Stimulated activated naive CD8-positive, alpha-beta T cell treated with anti-CD3 and anti-CD28 coated beads, Interleukin-15, amount 100 ng/mL, for 72 hours (primary cell): ENCODE data around the gene NAT10.
A peak's percentile ranks its signal among the peaks of the same experiment; 100 is the strongest.
"Not testable (repeated sequence)": the region's sequence is repeated elsewhere in the genome, so short reads cannot be mapped to it uniquely, and the experiment has no call there.

Experiments
- ATAC-seq: fragments of 150-1000 bp; cut with Tn5 transposase; 2 replicates; pipeline ENCODE4 v1.10.0; 2021; ENCODE audit warnings: mild to moderate bottlenecking, moderate library complexity
- DNase-seq, 2 donors: peaks; one replicate each; pipeline ENCODE4 v3.0.0; 2021 to 2022
- H3K27ac Mint-ChIP-seq, 2 donors: one replicate each; pipeline ENCODE4 v1.8.0; 2022; ENCODE audit warnings: mild to moderate bottlenecking in 2 of 2, mixed read lengths in 2 of 2, moderate library complexity in 2 of 2
- H3K27me3 Mint-ChIP-seq: one replicate; pipeline ENCODE4 v1.8.0; 2022; ENCODE audit warnings: mixed read lengths
- H3K4me1 Mint-ChIP-seq: one replicate; pipeline ENCODE4 v1.8.0; 2022; ENCODE audit warnings: mild to moderate bottlenecking, mixed read lengths
- H3K4me3 Mint-ChIP-seq, 2 donors: one replicate each; pipeline ENCODE4 v1.8.0; 2022; ENCODE audit warnings: mild to moderate bottlenecking in 2 of 2, mixed read lengths in 2 of 2, moderate library complexity in 1 of 2
- H3K9me3 Mint-ChIP-seq, 2 donors: one replicate each; pipeline ENCODE4 v1.8.0; 2022; ENCODE audit warnings: mixed read lengths in 2 of 2

The NAT10 gene

DNA sequence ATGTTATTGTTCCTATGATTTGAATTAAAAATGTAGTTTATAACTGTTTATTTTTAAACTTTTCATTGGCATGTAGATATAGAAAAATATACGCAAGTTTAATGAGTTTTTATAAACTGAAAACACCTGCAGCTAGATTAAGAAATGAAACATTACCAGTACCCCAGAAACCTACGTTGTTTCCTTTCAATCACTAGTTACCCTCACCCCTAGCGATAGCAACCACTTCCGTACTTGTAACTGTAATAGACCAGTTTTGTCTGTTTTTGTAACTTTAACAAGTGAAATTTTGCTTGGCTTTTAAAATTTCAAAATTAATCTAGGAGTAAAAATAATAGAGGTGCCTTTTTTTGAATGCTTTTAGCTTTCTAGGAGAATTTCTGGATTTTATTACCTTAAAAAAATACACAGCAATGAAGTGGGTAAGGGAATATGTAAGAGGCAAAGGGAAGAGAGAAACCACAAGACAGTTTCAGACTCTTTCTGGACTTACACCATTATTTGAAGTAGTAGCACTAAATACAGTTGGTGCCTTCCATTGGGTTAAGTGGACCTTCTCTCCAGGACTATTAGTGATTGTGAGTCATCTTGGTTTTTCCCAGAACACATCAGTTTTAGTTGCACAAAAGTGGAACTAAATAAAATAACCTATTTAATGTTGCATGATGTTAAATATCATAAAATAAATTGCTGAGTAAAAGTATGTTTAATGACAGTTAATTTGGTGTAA, 18.7 kb upstream of the NAT10 start:
- peak; percentile 80 for ATAC-seq
- Mint-ChIP-seq H3K4me1 (peaks cover 13% of the 10 kb centered on the region), H3K27me3 (no peaks in the 10 kb centered on the region), H3K27ac (peak overlapping the region in 1 of 2 donors; percentile 88), H3K4me3 (peak overlapping the region in 1 of 2 donors; percentile 15), H3K9me3 (no peaks in the 10 kb centered on the region)
- no peak for DNase-seq

DNA sequence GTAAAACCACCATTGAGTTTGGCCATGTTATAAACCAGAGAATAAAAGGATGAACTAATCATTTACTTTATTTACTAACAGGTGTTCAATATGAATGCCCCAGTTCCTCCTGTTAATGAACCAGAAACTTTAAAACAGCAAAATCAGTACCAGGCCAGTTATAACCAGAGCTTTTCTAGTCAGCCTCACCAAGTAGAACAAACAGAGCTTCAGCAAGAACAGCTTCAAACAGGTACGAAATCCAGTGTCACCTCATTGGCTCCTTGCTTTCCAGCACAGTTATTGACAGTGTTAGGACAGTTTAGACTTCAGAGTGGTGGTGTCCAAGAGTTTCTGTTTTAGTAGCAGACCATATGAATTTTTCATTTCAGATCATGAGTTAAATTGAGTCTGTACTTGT, 13.6 kb upstream of the NAT10 start:
- no peak for DNase-seq
- ATAC-seq: no peak
- Mint-ChIP-seq H3K4me3 (no peak overlapping the region), H3K4me1 (no peaks in the 10 kb centered on the region), H3K9me3 (no peaks in the 10 kb centered on the region), H3K27me3 (no peaks in the 10 kb centered on the region), H3K27ac (no peak overlapping the region)

DNA sequence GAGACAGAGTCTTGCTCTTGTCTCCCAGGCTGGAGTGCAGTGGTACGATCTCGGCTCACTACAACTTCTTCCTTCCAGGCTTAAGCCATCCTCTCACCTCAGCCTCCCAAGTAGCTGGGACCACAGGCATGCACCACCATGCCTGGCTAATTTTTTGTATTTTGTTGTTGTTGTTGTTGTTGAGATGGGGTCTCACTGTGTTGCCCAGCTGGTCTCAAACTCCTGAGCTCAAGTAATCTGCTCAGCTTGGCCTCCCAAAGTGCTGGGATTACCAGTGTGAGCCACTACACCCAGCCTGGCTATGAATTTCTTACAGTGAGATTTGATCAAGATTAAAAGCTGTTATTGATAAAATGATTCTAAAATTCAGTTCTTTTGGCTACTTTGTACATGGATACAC, 10.5 kb upstream of the NAT10 start:
- not testable (repeated sequence) for ATAC-seq, H3K4me3 Mint-ChIP-seq, H3K9me3 Mint-ChIP-seq, DNase-seq, H3K27me3 Mint-ChIP-seq, H3K4me1 Mint-ChIP-seq
- peak overlapping the region in 1 of 2 donors; percentile 4 for H3K27ac Mint-ChIP-seq

DNA sequence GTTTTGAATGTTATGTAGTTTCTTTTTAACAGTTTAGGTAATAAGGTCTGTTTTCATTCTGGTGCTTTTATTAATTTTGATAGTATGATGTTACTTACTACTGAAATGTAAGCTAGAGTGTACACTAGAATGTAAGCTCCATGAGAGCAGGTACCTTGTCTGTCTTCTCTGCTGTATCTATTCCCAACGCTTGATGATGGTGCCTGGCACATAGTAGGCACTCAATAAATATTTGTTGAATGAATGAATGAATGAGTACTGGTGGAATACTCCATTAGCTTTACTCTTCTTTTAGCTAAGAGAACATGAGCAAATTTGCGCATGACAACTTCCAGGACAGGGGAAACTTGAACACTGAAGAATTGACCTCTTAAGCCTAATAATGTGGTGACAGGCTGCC, 6.6 kb upstream of the NAT10 start:
- Mint-ChIP-seq H3K27ac (peak overlapping the region in 1 of 2 donors; percentile 88), H3K4me1 (peaks cover 2% of the 10 kb centered on the region), H3K27me3 (no peaks in the 10 kb centered on the region), H3K4me3 (no peak overlapping the region), H3K9me3 (no peaks in the 10 kb centered on the region)
- ATAC-seq (no peak), DNase-seq (no peak)

DNA sequence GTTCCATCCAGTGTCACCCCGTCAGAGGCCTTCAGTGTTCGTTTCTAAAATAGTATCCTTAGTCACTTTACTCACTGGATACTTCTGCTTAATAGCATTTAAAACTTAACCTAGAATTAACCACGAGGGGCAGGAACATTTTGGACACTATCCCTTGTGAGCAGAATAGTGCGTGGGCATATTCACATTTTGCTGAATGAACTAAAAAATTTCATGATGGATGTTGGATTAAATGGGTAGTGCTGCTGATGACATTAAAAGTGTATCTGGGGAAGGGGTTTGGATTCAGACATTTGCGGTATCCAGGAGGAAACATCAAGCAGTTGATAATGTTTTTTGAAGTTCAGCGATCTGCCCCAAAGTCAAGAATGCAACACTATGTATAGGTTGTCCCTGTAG, 750 bp upstream of the NAT10 start:
- Mint-ChIP-seq H3K9me3 (no peaks in the 10 kb centered on the region), H3K4me1 (peaks cover 47% of the 10 kb centered on the region), H3K27me3 (no peaks in the 10 kb centered on the region), H3K27ac (peak overlapping the region; percentile 98 to 99), H3K4me3 (peak overlapping the region; percentile 94 to 98)
- ATAC-seq (no peak), DNase-seq (no peak)

DNA sequence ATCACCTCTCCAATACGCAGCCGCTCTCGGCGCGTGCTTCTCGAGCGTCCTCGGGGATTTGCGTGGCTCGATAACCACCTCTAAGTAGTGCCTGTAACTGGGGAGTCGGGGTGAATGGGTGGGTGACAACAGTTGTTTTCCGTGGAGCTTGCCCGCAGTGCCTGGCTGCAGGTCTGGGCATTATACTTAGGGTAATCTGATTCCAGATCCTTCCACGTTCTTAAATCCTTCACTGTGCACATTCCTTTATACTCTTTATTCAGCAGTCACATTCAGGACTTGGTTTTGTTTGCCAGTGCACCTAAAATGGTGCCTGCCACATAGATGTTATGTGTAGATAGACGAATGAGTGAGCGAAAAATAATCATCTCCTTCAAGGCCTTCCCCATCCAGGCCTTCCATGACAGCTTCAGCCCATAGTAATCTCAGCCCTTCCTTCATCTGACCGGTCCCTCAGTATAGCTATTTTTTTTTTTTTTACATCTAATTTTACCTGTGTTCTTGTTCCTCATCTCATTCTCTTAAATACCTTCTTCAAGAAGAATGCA, 602 bp downstream of the NAT10 start:
- no peak for DNase-seq
- Mint-ChIP-seq H3K4me1 (peaks cover 53% of the 10 kb centered on the region), H3K4me3 (peak overlapping the region; percentile 94 to 98), H3K9me3 (no peaks in the 10 kb centered on the region), H3K27me3 (no peaks in the 10 kb centered on the region), H3K27ac (peak overlapping the region; percentile 98 to 99)
- ATAC-seq: no peak

DNA sequence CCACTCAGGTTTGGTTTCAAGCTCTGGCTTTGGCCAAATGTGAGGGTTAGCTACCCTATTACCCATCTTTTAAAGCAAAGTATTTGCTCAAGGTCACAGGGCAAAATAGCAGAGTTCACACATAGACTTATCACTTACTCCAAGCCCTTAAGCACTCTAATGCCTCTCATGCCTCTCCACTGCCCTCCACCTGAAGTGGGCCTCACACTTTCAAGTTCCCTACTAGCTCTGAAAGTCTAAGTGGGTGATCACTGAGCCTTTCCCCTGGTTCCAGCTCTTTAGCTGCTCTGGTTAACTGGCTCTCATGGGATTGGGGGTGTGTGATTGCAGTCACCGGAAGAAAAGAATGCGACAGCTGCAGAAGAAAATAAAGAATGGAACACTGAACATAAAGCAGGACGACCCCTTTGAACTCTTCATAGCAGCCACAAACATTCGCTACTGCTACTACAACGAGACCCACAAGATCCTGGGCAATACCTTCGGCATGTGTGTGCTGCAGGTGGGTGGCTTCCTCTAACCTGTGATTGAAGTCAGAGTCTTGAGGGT, 6.4 kb downstream of the NAT10 start:
- Mint-ChIP-seq H3K4me1 (peaks cover 40% of the 10 kb centered on the region), H3K27me3 (no peaks in the 10 kb centered on the region), H3K27ac (peak overlapping the region in 1 of 2 donors; percentile 45), H3K9me3 (no peaks in the 10 kb centered on the region), H3K4me3 (no peak overlapping the region)
- ATAC-seq (no peak), DNase-seq (no peak)

DNA sequence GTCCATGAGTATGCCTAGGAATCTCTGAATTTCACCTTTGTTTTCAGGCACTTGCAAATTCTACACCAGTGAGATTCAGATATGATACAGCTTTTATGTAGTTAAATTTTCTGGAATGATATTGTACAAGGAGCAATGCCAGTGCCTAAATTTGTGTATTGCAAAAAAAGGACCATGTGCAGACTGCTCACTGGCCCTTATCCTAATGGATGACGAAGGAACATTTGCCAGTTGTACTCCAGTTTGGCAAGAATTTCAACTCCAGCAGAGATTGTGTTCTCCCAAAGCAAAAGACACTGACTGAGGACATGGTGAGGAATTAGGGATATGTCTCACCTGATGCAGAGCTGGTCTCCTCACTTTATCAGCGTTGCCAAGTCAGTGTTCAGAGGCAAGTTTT, 8.6 kb downstream of the NAT10 start:
- Mint-ChIP-seq H3K27me3 (no peaks in the 10 kb centered on the region), H3K9me3 (no peaks in the 10 kb centered on the region), H3K4me1 (peaks cover 21% of the 10 kb centered on the region), H3K27ac (no peak overlapping the region), H3K4me3 (no peak overlapping the region)
- DNase-seq (no peak), ATAC-seq (no peak)

DNA sequence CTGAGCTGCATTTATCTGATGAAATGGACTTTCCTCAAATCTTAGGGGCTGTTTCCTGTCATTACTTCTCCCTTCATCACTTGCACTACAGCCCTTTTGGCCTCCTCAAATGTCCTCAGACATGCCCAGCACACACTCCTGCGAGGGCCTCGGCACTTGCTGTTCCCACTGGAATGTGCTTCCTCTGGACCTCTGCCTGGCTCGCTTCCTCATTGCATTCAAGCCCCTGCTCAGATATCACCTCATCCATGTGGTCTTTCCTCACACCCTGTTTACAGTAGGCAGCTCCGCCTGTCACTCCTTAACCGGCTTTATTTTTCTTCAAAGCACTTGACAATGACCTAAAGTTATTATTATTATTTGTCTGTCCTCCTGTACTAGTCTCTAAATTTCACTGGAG, 9.0 kb downstream of the NAT10 start:
- ATAC-seq: no peak
- no peak overlapping the region for H3K27ac Mint-ChIP-seq

DNA sequence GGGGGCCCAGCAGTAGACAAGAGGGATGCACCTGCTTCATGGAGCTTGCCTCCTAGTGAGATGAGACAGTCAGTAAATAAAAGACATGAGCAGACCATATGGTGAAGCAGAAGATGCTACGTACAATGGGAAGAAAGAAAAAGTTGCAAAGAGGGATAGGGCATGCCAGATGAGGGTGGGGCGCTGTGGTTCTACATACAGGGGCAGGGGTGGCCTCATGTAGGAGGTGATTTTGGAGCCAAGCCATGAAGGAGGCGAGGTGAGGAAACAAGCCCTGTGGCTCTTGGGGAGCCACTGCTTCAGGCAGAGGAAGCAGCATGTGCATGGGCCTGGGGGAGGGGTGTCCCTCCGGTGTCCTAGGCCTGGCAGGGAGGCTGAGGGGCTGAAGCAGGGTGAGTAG, 15.2 kb downstream of the NAT10 start:
- DNase-seq (no peak), ATAC-seq (no peak)
- Mint-ChIP-seq H3K4me1 (no peaks in the 10 kb centered on the region), H3K9me3 (no peaks in the 10 kb centered on the region), H3K27ac (peak overlapping the region in 1 of 2 donors; percentile 51), H3K4me3 (no peak overlapping the region), H3K27me3 (no peaks in the 10 kb centered on the region)

More for the DNA sequence above, 9.0 kb downstream of the NAT10 start:
- Mint-ChIP-seq H3K4me3 (no peak overlapping the region), H3K9me3 (no peaks in the 10 kb centered on the region), H3K4me1 (peaks cover 16% of the 10 kb centered on the region), H3K27me3 (no peaks in the 10 kb centered on the region)
- DNase-seq: no peak

DNA sequence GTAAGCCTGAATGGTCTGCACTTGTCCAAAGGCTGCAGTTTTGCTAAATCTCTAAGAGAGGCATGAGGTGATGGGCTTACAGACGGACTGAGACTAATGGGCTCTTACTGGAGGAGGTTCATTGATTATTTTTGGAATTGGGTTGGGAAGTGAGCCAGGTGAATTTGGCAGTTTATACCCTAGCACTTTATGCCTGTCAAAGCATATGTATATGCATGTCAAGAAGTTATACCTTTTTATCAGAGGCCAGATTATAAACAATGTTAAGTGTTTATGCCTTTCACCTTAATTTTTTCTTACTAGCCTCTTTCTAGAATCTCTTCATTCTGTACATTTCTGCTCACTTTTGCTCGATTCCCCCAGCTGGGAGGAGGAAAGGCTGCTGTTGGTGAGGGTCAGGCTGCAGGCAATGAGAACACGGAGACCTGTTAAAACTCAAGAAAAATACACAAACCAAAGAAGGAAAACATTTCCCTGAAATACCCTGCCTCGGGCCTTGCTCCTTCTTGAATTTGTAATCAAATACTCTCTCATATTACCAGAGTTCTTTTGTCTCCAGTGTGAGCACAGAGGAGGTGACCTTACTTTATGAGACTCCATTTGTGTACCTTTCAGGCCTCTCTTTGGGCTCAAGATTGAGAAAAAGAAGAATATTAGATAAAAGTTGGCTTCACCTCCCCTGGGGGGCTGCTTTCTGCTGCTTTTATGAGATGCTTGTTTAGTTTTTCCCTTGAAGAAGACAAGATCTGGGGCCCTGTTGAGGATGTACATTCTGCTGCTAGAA, 19.6 kb downstream of the NAT10 start:
- Mint-ChIP-seq H3K27ac (peak overlapping the region in 1 of 2 donors; percentile 69), H3K27me3 (no peaks in the 10 kb centered on the region), H3K4me3 (no peak overlapping the region), H3K9me3 (no peaks in the 10 kb centered on the region), H3K4me1 (no peaks in the 10 kb centered on the region)
- no peak for ATAC-seq
- DNase-seq: no peak

DNA sequence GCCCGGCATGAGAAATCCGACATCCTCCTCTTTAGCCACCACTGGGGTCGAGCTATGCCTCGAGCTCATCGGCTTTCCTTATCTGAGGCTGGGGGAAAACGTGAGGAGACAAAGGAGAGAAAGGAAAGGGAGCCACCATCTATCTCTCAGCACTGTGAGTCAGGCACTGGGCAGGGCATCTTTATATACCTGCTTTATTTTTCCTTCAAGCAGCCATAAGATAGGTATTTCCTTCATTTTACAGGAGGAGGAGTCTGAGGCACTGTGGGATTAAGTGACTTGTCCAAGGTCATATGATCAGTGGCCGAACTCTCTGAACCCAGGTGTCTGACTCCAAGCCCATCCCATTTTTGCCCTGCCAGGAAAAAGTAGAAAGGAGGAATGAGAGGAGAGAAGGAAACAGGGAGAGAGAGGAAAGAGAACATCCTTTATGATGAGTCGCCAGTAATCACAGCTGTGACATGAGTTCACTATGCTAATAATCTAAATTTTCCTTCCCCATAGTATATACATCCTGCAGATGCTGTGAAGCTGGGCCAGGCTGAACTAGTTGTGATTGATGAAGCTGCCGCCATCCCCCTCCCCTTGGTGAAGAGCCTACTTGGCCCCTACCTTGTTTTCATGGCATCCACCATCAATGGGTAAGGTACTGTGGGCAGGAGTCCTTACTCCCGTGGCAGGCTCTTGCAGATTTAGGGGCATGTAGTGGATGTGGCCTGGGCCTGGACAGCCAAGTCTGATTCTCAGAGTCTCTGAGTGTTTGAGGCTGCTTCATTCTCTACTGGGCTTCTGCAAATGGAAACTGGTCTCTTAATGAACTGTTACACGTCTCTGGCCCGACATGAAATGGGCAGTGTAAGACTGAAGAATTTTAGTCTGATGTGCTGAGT, 21.8 kb downstream of the NAT10 start:
- ATAC-seq (no peak), DNase-seq (no peak)
- no peaks in the 10 kb centered on the region for H3K4me1 Mint-ChIP-seq
- no peaks in the 10 kb centered on the region for H3K27me3 Mint-ChIP-seq
- no peak overlapping the region for H3K4me3 Mint-ChIP-seq
- no peaks in the 10 kb centered on the region for H3K9me3 Mint-ChIP-seq
- H3K27ac Mint-ChIP-seq: no peak overlapping the region

DNA sequence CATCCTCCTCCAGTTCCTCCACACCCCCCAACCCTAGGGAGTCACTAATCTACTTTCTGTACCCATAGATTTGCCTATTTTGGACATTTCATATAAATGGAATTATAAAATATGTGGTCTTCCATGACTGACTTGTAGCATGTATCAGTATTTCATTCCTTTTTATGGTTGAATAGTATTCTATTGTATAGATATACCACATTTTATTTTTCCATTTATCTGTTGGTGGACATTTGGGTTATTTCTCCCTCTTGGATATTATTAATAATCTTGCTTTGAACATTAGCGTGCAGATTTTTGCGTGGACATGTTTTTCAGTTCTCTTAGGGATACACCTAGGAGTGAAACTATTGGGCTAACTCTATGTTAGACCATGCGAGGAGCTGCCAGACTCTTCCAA, 23.4 kb downstream of the NAT10 start:
- ATAC-seq (no peak), DNase-seq (no peak)
- H3K4me3 Mint-ChIP-seq: no peak overlapping the region
- H3K27ac Mint-ChIP-seq: no peak overlapping the region
- no peaks in the 10 kb centered on the region for H3K27me3 Mint-ChIP-seq
- H3K4me1 Mint-ChIP-seq: no peaks in the 10 kb centered on the region
- H3K9me3 Mint-ChIP-seq: no peaks in the 10 kb centered on the region

DNA sequence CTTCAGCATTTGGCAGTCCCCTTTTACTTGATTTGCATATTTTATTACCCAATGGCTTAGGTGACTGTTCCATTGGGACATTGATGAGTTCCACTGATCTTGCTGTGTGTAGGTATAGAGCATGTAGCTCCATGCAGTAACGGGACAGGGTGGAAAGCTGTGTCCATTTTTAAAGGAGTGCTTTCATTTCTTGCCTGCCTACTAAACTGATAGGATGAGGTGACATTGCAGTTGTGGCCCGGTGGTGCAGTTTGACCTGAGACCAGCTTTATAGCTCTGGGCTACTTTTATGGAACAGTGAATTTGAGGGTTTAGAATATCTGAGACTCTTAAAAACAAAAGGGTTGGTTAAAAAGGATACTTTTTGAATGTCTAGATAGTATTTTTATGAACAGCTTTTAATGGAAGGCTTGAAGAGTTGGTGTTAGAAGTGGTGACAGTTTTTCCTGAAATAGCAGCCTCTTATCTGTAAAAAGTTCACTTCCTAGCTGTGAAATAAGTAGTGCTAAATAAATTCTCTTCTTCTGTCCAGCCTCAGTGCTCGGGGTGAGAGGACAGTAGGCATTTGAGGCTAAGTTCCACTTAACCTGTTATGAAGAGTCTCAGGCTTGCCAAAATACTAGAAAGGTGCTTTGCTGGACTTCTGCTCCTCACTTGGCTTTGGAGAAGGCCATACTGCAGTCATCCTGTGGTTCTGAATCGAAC, 27.0 kb downstream of the NAT10 start:
- Mint-ChIP-seq H3K4me1 (no peaks in the 10 kb centered on the region), H3K4me3 (no peak overlapping the region), H3K27ac (no peak overlapping the region)

DNA sequence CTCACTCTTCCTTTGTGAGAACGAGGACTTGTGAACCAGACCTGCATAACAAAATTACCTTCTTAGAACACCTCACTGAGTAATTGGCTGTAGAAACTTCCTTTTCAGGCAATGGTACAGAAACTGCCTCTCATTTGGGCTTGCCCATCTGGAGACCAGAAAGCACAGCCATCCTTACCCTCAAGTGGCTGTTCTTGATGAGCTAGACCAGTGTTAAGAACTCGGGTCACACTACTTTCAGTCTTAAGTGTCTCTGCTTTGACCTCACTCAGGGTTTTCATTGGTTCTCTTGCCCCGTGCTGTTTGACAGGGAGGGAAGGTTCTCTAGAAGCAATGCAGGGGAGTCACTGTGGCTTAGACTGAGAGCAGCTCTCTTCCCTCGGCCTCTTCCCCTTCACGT, 29.3 kb downstream of the NAT10 start:
- peak; percentile 37 for ATAC-seq
- no peak overlapping the region for H3K4me3 Mint-ChIP-seq
- H3K27ac Mint-ChIP-seq: no peak overlapping the region
- no peak for DNase-seq
- H3K9me3 Mint-ChIP-seq: no peaks in the 10 kb centered on the region
- no peaks in the 10 kb centered on the region for H3K4me1 Mint-ChIP-seq
- H3K27me3 Mint-ChIP-seq: no peaks in the 10 kb centered on the region

More for the DNA sequence above, 27.0 kb downstream of the NAT10 start:
- Mint-ChIP-seq H3K27me3 (no peaks in the 10 kb centered on the region), H3K9me3 (no peaks in the 10 kb centered on the region)
- DNase-seq (no peak), ATAC-seq (no peak)
